Ascending aorta (tissue), 2 donors: Measurements from ENCODE around the gene HTRA1. TPM values are rescaled to one million over a fixed set of nuclear protein-coding genes. Genes with fewer than 3 reads are reported as not detected.

Source experiments
- DNase-seq, 2 donors: peaks; one replicate each; pipeline ENCODE4 v3.0.0-alpha.2; 2019; ENCODE audit warnings: low spot score in 2 of 2
- H3K27ac ChIP-seq, 2 donors: fragments of 200-600 bp; sonication (generic); one replicate each; pipeline ENCODE4 v1.5.1; 2016 to 2017; ENCODE audit warnings: mild to moderate bottlenecking in 1 of 2
- H3K27me3 ChIP-seq: fragments of 200-600 bp; sonication (generic); one replicate; pipeline ENCODE4 v1.5.1; 2017
- H3K36me3 ChIP-seq, 2 donors: fragments of 200-600 bp; sonication (generic); one replicate each; pipeline ENCODE4 v1.5.1; 2016
- H3K4me1 ChIP-seq, 2 donors: fragments of 200-600 bp; sonication (generic); one replicate each; pipeline ENCODE4 v1.5.1; 2016 to 2017; ENCODE audit warnings: mild to moderate bottlenecking in 1 of 2
- H3K4me3 ChIP-seq, 2 donors: fragments of 200-600 bp; sonication (generic); one replicate each; pipeline ENCODE4 v1.5.1; 2016 to 2017; ENCODE audit warnings: mild to moderate bottlenecking in 1 of 2
- H3K9me3 ChIP-seq, 2 donors: fragments of 200-600 bp; sonication (generic); one replicate each; pipeline ENCODE4 v1.5.1; 2016
- CTCF ChIP-seq, 3 experiments: fragments of 200-600 bp in 2 of 3; fragments of 450-650 bp in 1 of 3; sonication (generic) in 2 of 3; IDR thresholded peaks; one replicate each; pipeline ENCODE4 v1.5.1; 2016 to 2019; ENCODE audit warnings: antibody characterized with exemption in 3 of 3, mild to moderate bottlenecking in 1 of 3, moderate library complexity in 1 of 3
- intact Hi-C: fragments of 100-400 bp; cut with DNase I; formaldehyde crosslinking; loops from one replicate; pipeline ENCODE4 v1.15.1; 2023
- total RNA-seq: library from RNA; depleted of rRNA; stranded (reverse); fragments of >200 nt; gene quantifications from one replicate; pipeline ENCODE4 v1.1.0, GENCODE V29; 2016

Gene HTRA1
- total RNA-seq, 1 donor from 2014 or later: 112 TPM

GRCh38 chr10:122492006-122492405 is 30.7 kb downstream of the HTRA1 start:
- Histone ChIP-seq H3K4me1 (peaks cover 19 to 62% of the 10 kb centered on the region in 2 donors), H3K9me3 (no peaks in the 10 kb centered on the region), H3K27ac (peak overlapping the region; percentile 70 to 95)

GRCh38 chr10:122492999-122493481 is 31.7 kb downstream of the HTRA1 start:
- DNase-seq: no peak
- Histone ChIP-seq H3K4me3 (no peak overlapping the region), H3K9me3 (no peaks in the 10 kb centered on the region), H3K27me3 (no peaks in the 10 kb centered on the region), H3K4me1 (peaks cover 19 to 63% of the 10 kb centered on the region in 2 donors), H3K36me3 (no peaks in the 10 kb centered on the region), H3K27ac (peak overlapping the region; percentile 79 to 95)
- intact Hi-C loops: loop anchor here (2.0 to 10.0 kb wide), 4 partner anchors 18 to 1922 kb away; partner anchors contain the start of genes OAT and PLEKHA1
- TF ChIP-seq CTCF (IDR thresholded peaks at IDR 0.05): no peak

More at GRCh38 chr10:122492006-122492405, 30.7 kb downstream of the HTRA1 start:
- Histone ChIP-seq H3K36me3 (no peaks in the 10 kb centered on the region), H3K4me3 (no peak overlapping the region), H3K27me3 (no peaks in the 10 kb centered on the region)
- no peak for DNase-seq
- intact Hi-C loops: loop anchor here (2.0 to 10.0 kb wide), 4 partner anchors 17 to 1923 kb away; partner anchors contain the start of genes OAT and PLEKHA1
- no peak for TF ChIP-seq CTCF (IDR thresholded peaks at IDR 0.05)

DNA sequence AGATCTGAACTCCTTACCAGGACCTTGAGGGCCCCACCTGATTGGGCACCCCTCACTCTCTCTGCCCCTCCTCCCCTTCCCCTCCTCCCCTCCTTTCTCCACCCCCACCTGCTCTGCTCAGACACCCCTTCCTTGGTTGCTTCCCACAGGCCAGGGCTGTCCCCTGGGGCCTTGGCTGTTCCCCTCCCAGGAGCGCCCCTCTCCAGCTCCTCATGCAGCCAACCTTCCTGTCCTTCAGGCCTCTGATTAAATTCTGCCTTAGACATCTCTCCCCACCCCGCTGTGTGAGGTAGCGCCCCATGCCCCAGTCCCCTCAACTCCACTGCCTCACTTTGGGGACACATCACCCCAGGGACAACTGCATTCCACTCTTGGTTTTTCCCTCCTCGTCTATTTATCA is 32.4 kb downstream of the HTRA1 start:
- TF ChIP-seq CTCF (IDR thresholded peaks at IDR 0.05): no peak
- intact Hi-C loops: loop anchor here (2.0 to 10.0 kb wide), 4 partner anchors 19 to 1921 kb away; partner anchors contain the start of genes OAT and PLEKHA1
- Histone ChIP-seq H3K9me3 (no peaks in the 10 kb centered on the region), H3K4me3 (no peak overlapping the region), H3K27me3 (no peaks in the 10 kb centered on the region), H3K4me1 (peaks cover 21 to 65% of the 10 kb centered on the region in 2 donors), H3K27ac (peak overlapping the region; percentile 79 to 95), H3K36me3 (no peaks in the 10 kb centered on the region)
- DNase-seq: no peak

GRCh38 chr10:122494173-122494820 is 32.9 kb downstream of the HTRA1 start:
- no peak overlapping the region for H3K4me3 ChIP-seq
- no peaks in the 10 kb centered on the region for H3K36me3 ChIP-seq
- intact Hi-C loops: loop anchor here (5.0 to 10.0 kb wide), 3 partner anchors 122 to 1921 kb away; partner anchors contain the start of genes OAT and PLEKHA1
- H3K4me1 ChIP-seq: peaks cover 26 to 70% of the 10 kb centered on the region in 2 donors
- H3K27ac ChIP-seq: peak overlapping the region; percentile 79 to 95
- no peak for TF ChIP-seq CTCF (IDR thresholded peaks at IDR 0.05)
- no peaks in the 10 kb centered on the region for H3K9me3 ChIP-seq
- DNase-seq: no peak
- no peaks in the 10 kb centered on the region for H3K27me3 ChIP-seq

DNA sequence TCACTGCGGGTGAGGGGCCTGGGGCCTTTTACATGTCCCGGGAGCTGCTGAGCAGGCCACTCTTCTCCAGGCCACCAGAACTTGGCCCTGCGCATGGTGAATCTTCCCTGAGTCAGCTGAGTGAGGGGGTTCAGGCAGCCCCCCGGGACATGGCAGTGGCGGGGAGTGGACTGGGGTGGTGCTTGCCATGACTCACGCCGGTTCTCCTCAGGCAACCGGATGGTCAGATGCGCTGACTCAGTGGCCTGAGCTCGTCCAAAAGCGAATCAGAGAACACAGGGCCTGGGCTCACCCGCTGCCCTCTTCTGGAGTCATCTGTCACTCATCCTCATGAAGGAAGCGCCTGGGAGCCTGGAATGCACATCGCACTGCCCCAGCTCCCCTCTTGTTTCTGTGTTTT is 33.5 kb downstream of the HTRA1 start:
- H3K4me1 ChIP-seq: peaks cover 30 to 70% of the 10 kb centered on the region in 2 donors
- no peaks in the 10 kb centered on the region for H3K9me3 ChIP-seq
- TF ChIP-seq CTCF (IDR thresholded peaks at IDR 0.05): no peak
- peak overlapping the region in 1 of 2 donors; percentile 2 for H3K4me3 ChIP-seq
- intact Hi-C loops: loop anchor here (1.0 to 10.0 kb wide), 5 partner anchors 26 to 1920 kb away; partner anchors contain the start of genes OAT and PLEKHA1
- H3K27ac ChIP-seq: peak overlapping the region; percentile 79 to 95
- no peaks in the 10 kb centered on the region for H3K36me3 ChIP-seq
- no peaks in the 10 kb centered on the region for H3K27me3 ChIP-seq
- DNase-seq: peak; percentile 74 to 92
